Mesodermal cell (in vitro differentiated cells): Measurements from ENCODE around the gene MED12L.

ENCODE experiments used
- H3K27ac ChIP-seq: 2 replicates; pipeline ENCODE4 v1.7.0; 2013; ENCODE audit warnings: mild to moderate bottlenecking, low read depth, low read length, moderate library complexity; ENCODE audit not compliant: severe bottlenecking
- H3K36me3 ChIP-seq: 2 replicates; pipeline ENCODE4 v1.7.1; 2013; ENCODE audit warnings: mild to moderate bottlenecking, low read length, moderate library complexity; ENCODE audit not compliant: control insufficient read depth, insufficient read depth
- H3K4me1 ChIP-seq: one replicate; pipeline ENCODE4 v1.7.1; 2013; ENCODE audit warnings: mild to moderate bottlenecking, low read length; ENCODE audit not compliant: insufficient read depth, control insufficient read depth, poor library complexity, severe bottlenecking
- H3K4me3 ChIP-seq: 2 replicates; pipeline ENCODE4 v1.7.0; 2013; ENCODE audit warnings: low read length, control low read depth, mild to moderate bottlenecking; ENCODE audit not compliant: insufficient read depth, poor library complexity, severe bottlenecking; ENCODE audit errors: extremely low read depth
- H3K9me3 ChIP-seq: 2 replicates; pipeline ENCODE4 v1.7.1; 2013; ENCODE audit warnings: mild to moderate bottlenecking, low read length, moderate library complexity; ENCODE audit not compliant: control insufficient read depth
- WGBS, 2 experiments: methylation state at CpG; one replicate each; pipeline ENCODE4 v1.1.5; 2013; ENCODE audit warnings: missing lambda C conversion rate in 2 of 2; ENCODE audit not compliant: insufficient coverage in 2 of 2; 5-methylcytosine and 5-hydroxymethylcytosine counted together

The MED12L gene

DNA sequence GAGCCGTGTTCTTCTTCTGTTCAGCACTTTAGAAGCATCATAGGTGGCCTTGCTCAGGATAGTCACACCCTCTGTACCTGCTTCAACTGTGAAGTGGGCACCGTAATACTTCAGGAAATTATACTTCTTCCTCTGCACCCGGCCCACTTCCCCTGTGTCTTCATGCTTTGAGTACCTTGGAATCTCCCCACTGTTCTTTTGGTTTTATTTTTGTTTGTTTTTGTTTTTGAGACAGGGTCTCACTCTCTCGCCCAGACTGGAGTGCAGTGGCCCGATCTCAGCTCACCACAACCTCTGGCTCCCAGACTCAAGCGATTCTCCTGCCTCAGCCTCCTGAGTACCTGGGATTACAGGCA is 191.2 kb downstream of the MED12L start:
- no peaks in the 10 kb centered on the region for H3K9me3 ChIP-seq
- no peak overlapping the region for H3K27ac ChIP-seq
- WGBS, 2 experiments, result 83 to 94% methylated on average over 4 to 5 of the region's 6 CpGs
- no peaks in the 10 kb centered on the region for H3K36me3 ChIP-seq
- no peaks in the 10 kb centered on the region for H3K4me1 ChIP-seq
- H3K4me3 ChIP-seq, result no peak overlapping the region

DNA sequence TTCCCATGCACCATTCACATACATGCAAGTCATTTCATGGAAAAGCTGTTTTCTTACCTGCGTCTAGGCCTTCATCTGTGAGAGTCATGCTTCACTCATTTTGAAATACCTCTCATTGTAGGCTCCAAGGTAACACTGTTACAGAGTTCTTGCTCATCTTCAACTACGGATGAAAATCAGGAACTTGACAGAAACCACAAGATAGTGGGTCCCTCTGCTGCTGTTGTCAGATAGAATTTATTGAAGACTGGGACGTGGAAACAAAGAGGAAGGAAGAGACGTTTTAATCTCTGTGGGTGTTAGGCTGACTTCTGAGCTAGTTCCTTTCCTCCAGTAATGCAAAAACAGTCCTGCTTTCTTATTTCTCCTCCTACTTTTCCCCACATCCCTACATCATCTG is 192.8 kb downstream of the MED12L start, which contains the start of gene P2RY14:
Gene P2RY14 (minus strand): TSS at position 313 of the 400 bp plus-strand sequence. CDS start 64,226 bp downstream, outside the sequence.
- no peak within 1 kb of the TSS for H3K27ac ChIP-seq
- no peak within 1 kb of the TSS for H3K4me3 ChIP-seq
- H3K9me3 ChIP-seq, result no peaks in the 10 kb centered on the region
- H3K36me3 ChIP-seq, result no peaks in the 10 kb centered on the region
- 82 to 100% methylated on average over 1 to 2 of the region's 4 CpGs for WGBS, 2 experiments
- no peaks in the 10 kb centered on the region for H3K4me1 ChIP-seq

DNA sequence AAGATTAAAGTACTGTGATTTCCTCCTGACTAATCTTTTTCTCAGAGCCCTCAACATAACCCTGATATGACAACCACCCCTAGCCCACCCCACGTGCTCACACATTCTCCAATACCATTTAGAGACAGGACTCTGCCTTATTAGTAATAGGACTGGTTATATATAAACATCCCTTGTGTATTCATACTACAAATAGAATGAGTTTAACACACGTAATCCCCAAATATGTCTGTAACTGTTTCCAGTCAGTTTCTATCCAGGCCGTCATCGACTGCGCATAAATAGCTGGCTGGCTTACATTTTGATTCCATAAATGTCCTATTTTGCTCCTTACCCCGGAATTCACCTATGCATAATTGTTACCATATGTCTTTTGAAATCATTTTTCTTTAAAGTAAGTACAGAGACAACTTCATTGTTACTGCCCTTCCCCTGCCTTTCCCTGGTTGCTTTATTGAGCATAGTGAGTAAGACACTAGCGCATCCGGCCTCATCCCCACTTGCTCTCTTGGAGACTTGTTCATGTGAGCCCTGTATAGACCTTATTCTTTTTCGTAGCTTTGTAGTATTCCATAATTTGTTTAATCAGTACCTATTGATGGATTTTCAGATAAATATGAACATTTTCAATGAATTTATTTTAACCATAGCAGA is 196.3 kb downstream of the MED12L start:
- Histone ChIP-seq H3K36me3 (no peaks in the 10 kb centered on the region), H3K27ac (no peak overlapping the region), H3K9me3 (no peaks in the 10 kb centered on the region), H3K4me1 (peaks cover 7% of the 10 kb centered on the region), H3K4me3 (no peak overlapping the region)
- 88 to 100% methylated on average over 4 to 5 of the region's 9 CpGs for WGBS, 2 experiments

DNA sequence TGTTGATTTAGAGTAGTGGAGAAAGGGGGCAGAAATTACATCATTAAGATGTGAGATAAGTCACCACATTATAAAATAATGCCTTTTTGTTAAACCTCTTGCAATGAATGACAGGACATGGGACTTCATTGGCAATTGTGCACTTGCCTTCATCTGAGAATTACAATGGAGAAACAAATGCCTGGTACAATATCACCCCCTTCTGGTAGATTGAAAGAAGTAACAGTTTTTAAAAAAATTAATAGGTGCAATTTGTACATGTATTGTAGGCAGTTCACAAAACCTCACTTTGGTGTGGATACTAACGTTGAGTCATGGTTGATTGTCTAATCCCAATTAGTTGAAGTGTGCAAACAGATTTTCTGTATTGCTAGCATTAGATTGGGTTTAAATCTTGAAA is 197.5 kb downstream of the MED12L start:
- Histone ChIP-seq H3K27ac (no peak overlapping the region), H3K9me3 (no peaks in the 10 kb centered on the region), H3K4me3 (no peak overlapping the region), H3K36me3 (no peaks in the 10 kb centered on the region), H3K4me1 (peaks cover 7% of the 10 kb centered on the region)
- WGBS, 2 experiments, result 8 to 35% methylated on average over 1 of the region's 1 CpG

DNA sequence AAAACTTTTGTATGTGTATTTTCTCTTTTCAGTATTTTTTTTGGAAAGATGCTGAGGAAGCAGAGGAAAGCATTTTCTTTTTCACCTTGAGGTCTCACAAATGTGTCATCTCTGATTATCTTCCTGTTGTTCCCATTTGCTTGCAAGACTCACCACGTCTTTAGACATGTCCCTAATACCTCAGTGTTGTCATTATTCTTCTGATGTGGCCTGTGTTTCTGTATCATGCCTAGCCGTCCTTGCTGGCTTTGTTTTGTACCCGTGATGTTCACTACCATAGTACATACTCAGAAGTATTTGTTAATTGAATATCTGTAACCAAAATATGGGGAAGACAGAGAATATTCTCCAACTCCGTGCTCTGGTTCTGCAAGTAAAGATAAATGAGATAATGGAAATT is 197.9 kb downstream of the MED12L start:
- WGBS, 2 experiments, result 100% methylated on average over 1 of the region's 4 CpGs
- no peaks in the 10 kb centered on the region for H3K36me3 ChIP-seq
- peak overlapping the region; percentile 57 for H3K27ac ChIP-seq

DNA sequence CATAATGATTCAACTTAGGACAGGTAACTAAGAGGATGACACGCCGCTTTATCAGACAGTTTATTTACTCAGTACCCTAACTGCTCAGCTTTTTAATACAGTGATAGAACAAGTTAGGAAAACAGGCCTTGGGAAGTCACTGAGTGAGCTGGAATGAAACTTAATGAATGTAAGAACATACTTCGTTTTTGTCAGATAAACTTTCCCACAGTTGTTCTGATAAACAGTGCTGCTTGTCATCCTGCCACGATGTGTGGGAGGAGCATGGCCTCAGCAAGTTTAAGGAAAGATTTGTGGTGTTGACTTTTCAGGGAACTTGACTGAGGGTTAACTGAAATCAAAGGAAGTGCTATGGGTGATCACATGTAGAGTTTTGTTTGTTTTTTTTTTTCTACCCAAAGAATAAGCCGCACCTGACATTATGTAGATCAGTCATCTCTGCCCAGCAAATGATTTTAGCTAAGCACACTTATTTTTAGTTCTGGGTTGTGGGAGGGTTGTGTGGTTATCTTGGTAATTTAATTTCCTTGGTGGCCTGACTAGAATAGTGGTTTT is 198.5 kb downstream of the MED12L start:
- Histone ChIP-seq H3K9me3 (no peaks in the 10 kb centered on the region), H3K4me3 (no peak overlapping the region), H3K4me1 (peaks cover 7% of the 10 kb centered on the region), H3K27ac (peak overlapping the region; percentile 57), H3K36me3 (no peaks in the 10 kb centered on the region)
- 53 to 73% methylated on average over 1 to 2 of the region's 5 CpGs for WGBS, 2 experiments

More for the DNA sequence above, 197.9 kb downstream of the MED12L start:
- Histone ChIP-seq H3K4me3 (no peak overlapping the region), H3K9me3 (no peaks in the 10 kb centered on the region), H3K4me1 (peaks cover 7% of the 10 kb centered on the region)

DNA sequence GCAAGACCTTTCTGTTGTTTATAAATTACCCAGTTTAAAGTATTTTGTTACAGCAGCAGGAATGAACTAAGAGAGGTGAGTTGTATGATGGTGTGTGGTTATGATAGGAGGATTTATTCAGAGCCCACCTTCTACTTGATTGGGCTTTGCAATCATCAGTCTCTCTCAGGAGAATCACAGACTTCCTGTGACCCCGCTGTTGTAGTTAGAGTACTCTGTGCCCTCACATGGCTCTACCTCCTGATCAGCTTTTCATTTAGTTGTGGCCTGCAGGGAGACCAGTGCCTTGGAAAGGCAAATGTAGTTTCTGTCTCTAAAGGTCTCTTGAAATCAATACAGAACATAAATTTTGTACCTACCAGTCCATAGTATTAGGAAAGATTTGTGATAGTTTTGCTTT is 200.5 kb downstream of the MED12L start:
- no peak overlapping the region for H3K27ac ChIP-seq
- H3K9me3 ChIP-seq, result no peaks in the 10 kb centered on the region
- 67 to 71% methylated on average over 1 of the region's 1 CpG for WGBS, 2 experiments
- no peak overlapping the region for H3K4me3 ChIP-seq
- H3K36me3 ChIP-seq, result no peaks in the 10 kb centered on the region
- H3K4me1 ChIP-seq, result peaks cover 7% of the 10 kb centered on the region

DNA sequence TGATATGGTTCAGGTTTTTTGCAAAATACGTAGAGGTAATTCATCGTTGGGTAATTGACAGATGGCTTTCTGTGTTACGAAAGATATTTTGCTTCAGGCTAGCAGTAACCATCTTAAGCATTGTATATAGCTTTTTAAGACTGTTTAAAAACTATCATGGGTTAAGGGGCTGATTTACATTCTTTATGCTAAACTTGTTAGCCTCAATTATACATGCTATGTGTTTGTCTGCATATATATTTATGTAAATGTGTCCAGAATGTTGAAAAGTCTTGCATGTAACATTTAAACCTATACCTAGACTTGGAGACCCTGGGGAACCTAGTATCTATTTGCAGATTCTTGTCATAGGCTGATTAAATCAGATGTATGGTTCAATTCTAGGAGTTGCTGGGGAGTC is 204.0 kb downstream of the MED12L start:
- 60 to 74% methylated on average over 1 to 2 of the region's 3 CpGs for WGBS, 2 experiments
- Histone ChIP-seq H3K4me1 (no peaks in the 10 kb centered on the region), H3K4me3 (no peak overlapping the region), H3K36me3 (no peaks in the 10 kb centered on the region), H3K27ac (no peak overlapping the region), H3K9me3 (no peaks in the 10 kb centered on the region)

DNA sequence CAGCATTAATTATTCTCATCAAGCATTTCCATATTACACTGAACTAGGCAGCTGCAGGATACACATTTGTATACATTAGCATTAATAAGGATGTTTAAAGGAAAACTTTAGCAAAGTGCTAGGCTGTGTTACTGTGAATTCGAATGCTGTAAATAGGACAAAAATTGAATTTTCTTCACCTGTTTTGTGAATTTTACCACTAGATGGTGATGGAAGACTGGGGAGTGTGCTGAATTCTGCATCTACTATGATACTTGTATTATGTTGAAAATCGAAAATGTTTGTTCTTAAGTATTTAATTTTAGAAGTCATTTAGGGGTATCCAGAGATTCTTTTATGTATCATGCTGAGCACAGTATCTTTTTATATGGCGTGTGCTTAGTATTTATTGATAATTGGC is 205.2 kb downstream of the MED12L start:
- no peaks in the 10 kb centered on the region for H3K9me3 ChIP-seq
- no peak overlapping the region for H3K4me3 ChIP-seq
- H3K4me1 ChIP-seq, result no peaks in the 10 kb centered on the region
- no peak overlapping the region for H3K27ac ChIP-seq
- WGBS, 2 experiments, result 68 to 94% methylated on average over 2 to 3 of the region's 3 CpGs
- no peaks in the 10 kb centered on the region for H3K36me3 ChIP-seq

DNA sequence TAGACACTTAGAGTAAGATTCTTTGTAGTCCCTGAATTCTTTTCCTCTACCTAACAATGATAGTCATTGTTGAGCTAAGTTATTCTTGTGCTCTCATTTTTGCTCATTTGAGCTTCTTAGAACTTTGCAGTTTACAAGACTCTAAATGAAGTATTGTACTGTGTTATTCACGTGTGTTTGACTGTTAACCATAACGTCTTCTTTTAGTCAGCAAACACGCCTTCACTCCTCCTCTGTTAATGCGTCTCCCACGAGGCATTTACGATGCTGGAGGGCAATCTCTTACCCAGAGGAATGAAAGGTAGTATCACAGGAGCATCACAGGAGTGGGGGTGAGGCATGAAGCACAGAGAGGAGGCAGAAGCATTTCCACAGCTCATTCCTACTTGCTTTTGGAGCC is 207.7 kb downstream of the MED12L start:
- H3K4me1 ChIP-seq, result no peaks in the 10 kb centered on the region
- H3K36me3 ChIP-seq, result no peaks in the 10 kb centered on the region
- WGBS, 2 experiments, result 100% methylated on average over 1 to 4 of the region's 6 CpGs
- no peaks in the 10 kb centered on the region for H3K9me3 ChIP-seq
- H3K4me3 ChIP-seq, result no peak overlapping the region
- H3K27ac ChIP-seq, result no peak overlapping the region

DNA sequence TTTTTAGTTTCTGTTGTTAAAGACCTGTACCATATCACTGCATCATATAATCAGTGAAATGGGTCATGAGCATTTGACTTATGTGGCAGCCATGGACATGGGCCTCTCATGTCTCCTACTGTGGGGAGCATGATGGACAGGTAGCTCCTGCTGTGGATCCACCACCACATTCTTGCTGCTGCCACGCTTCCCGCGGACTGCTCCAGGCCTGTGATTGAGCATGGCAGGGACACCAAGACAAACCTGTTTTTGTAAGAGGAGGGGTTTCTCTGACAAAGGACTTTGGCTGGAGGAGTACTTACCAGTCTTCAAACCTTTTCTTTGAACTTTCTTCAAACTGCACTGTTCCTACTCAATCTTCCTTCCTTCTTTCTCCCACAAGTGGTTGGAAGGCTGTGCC is 210.8 kb downstream of the MED12L start:
- Histone ChIP-seq H3K4me1 (no peaks in the 10 kb centered on the region), H3K27ac (no peak overlapping the region), H3K9me3 (no peaks in the 10 kb centered on the region), H3K4me3 (no peak overlapping the region), H3K36me3 (no peaks in the 10 kb centered on the region)
- WGBS, 2 experiments, result 89% methylated on average over 3 of the region's 3 CpGs; no CpG with 5 or more reads in 1 of the 2 experiments
